ENCODE measurements around the gene WWOX. TPM values are rescaled to one million over a fixed set of nuclear protein-coding genes. Genes with fewer than 3 reads are reported as not detected.

WWOX gene
- polyA plus RNA-seq, 4 donors: 4.9 to 15.8 (median 7.0) TPM

- FAIRE-seq: no peak
- Histone ChIP-seq H3K4me3 (ENCODE audit: low read depth in 1 of 3, low read length in 3 of 3) (no peak overlapping the region), H3K27me3 (ENCODE audit: control insufficient read depth in 3 of 3, insufficient read depth in 3 of 3, low read length in 3 of 3) (no peaks in the 10 kb centered on the region), H3K9me3 (ENCODE audit: control insufficient read depth in 2 of 2, insufficient read depth in 1 of 2, low read depth in 1 of 2, low read length in 1 of 2) (no peaks in the 10 kb centered on the region), H3K4me1 (ENCODE audit: control insufficient read depth in 3 of 3, insufficient read depth in 2 of 3, low read depth in 1 of 3, low read length in 2 of 3) (no peaks in the 10 kb centered on the region), H3K36me3 (ENCODE audit: control insufficient read depth in 3 of 3, insufficient read depth in 2 of 3, low read depth in 1 of 3, low read length in 3 of 3) (no peaks in the 10 kb centered on the region), H3K27ac (ENCODE audit: low read depth in 1 of 3, low read length in 2 of 3) (no peak overlapping the region)
- 78 to 90% (median 82%) methylated on average over 8 of the region's 8 CpGs for WGBS, 3 donors
- no peak for DNase-seq
Measured at GRCh38 chr16:78650339-78651074, 551.1 kb downstream of the WWOX start.

GRCh38 chr16:78654929-78655328 is 555.5 kb downstream of the WWOX start:
- Histone ChIP-seq H3K27me3 (ENCODE audit: control insufficient read depth in 3 of 3, insufficient read depth in 3 of 3, low read length in 3 of 3) (no peaks in the 10 kb centered on the region), H3K9me3 (ENCODE audit: control insufficient read depth in 2 of 2, insufficient read depth in 1 of 2, low read depth in 1 of 2, low read length in 1 of 2) (no peaks in the 10 kb centered on the region), H3K4me3 (ENCODE audit: low read depth in 1 of 3, low read length in 3 of 3) (no peak overlapping the region), H3K36me3 (ENCODE audit: control insufficient read depth in 3 of 3, insufficient read depth in 2 of 3, low read depth in 1 of 3, low read length in 3 of 3) (no peaks in the 10 kb centered on the region), H3K27ac (ENCODE audit: low read depth in 1 of 3, low read length in 2 of 3) (no peak overlapping the region), H3K4me1 (ENCODE audit: control insufficient read depth in 3 of 3, insufficient read depth in 2 of 3, low read depth in 1 of 3, low read length in 2 of 3) (no peaks in the 10 kb centered on the region)
- FAIRE-seq: no peak
- no peak for DNase-seq
- 15 to 46% (median 30%) methylated on average over 8 of the region's 8 CpGs for WGBS, 3 donors

DNA sequence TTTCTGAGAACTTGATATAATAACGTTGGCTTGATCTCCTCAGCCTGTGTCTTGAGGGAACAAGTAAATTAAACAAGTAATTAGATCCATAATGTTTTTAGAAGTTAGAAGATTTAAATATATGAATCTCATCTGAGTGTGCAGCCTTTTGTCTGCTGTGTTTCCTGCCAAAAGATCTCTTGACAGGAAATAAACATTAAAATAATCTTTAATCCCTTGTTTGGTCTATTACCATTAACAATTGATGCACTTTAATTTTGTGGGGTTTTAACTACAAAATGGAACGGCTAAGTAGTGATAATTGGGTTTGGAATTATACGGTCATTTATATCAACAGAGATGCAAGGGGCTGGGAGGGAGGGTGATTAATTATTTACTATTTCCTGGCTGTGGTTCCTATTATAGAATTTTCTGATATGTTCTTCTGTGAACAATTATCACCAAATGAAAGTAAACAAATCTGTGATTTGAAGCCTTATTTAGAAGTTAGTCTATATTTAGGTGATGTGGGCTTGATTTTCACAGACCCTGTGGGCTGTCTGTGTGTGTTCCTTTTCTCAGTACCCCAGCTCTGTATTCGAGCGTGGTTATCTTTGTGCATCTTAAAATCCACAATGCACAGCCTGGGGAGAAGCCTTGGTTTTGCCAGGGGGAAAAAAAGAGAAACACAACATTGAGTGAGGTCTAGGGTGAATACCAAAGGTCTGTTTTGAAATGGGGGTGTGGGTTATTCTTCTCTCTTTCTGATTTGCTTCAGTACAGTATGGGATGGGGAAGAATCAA is 556.1 kb downstream of the WWOX start:
- Histone ChIP-seq H3K4me1 (ENCODE audit: control insufficient read depth in 3 of 3, insufficient read depth in 2 of 3, low read depth in 1 of 3, low read length in 2 of 3) (no peaks in the 10 kb centered on the region), H3K27ac (ENCODE audit: low read depth in 1 of 3, low read length in 2 of 3) (no peak overlapping the region), H3K9me3 (ENCODE audit: control insufficient read depth in 2 of 2, insufficient read depth in 1 of 2, low read depth in 1 of 2, low read length in 1 of 2) (no peaks in the 10 kb centered on the region), H3K36me3 (ENCODE audit: control insufficient read depth in 3 of 3, insufficient read depth in 2 of 3, low read depth in 1 of 3, low read length in 3 of 3) (no peaks in the 10 kb centered on the region), H3K27me3 (ENCODE audit: control insufficient read depth in 3 of 3, insufficient read depth in 3 of 3, low read length in 3 of 3) (no peaks in the 10 kb centered on the region), H3K4me3 (ENCODE audit: low read depth in 1 of 3, low read length in 3 of 3) (no peak overlapping the region)
- 13 to 35% (median 32%) methylated on average over 5 of the region's 5 CpGs for WGBS, 3 donors
- FAIRE-seq (no peak), DNase-seq (no peak)

GRCh38 chr16:78656887-78657286 is 557.4 kb downstream of the WWOX start:
- Histone ChIP-seq H3K27me3 (ENCODE audit: control insufficient read depth in 3 of 3, insufficient read depth in 3 of 3, low read length in 3 of 3) (no peaks in the 10 kb centered on the region), H3K27ac (ENCODE audit: low read depth in 1 of 3, low read length in 2 of 3) (no peak overlapping the region), H3K9me3 (ENCODE audit: control insufficient read depth in 2 of 2, insufficient read depth in 1 of 2, low read depth in 1 of 2, low read length in 1 of 2) (no peaks in the 10 kb centered on the region), H3K4me1 (ENCODE audit: control insufficient read depth in 3 of 3, insufficient read depth in 2 of 3, low read depth in 1 of 3, low read length in 2 of 3) (no peaks in the 10 kb centered on the region), H3K4me3 (ENCODE audit: low read depth in 1 of 3, low read length in 3 of 3) (no peak overlapping the region), H3K36me3 (ENCODE audit: control insufficient read depth in 3 of 3, insufficient read depth in 2 of 3, low read depth in 1 of 3, low read length in 3 of 3) (no peaks in the 10 kb centered on the region)
- WGBS, 3 donors: 87 to 94% (median 88%) methylated on average over 10 of the region's 10 CpGs
- no peak for FAIRE-seq
- no peak for DNase-seq

GRCh38 chr16:78659216-78659615 is 559.8 kb downstream of the WWOX start:
- Histone ChIP-seq H3K36me3 (ENCODE audit: control insufficient read depth in 3 of 3, insufficient read depth in 2 of 3, low read depth in 1 of 3, low read length in 3 of 3) (no peaks in the 10 kb centered on the region), H3K9me3 (ENCODE audit: control insufficient read depth in 2 of 2, insufficient read depth in 1 of 2, low read depth in 1 of 2, low read length in 1 of 2) (peaks cover 0 to 3% of the 10 kb centered on the region in 2 donors), H3K27me3 (ENCODE audit: control insufficient read depth in 3 of 3, insufficient read depth in 3 of 3, low read length in 3 of 3) (no peaks in the 10 kb centered on the region), H3K27ac (ENCODE audit: low read depth in 1 of 3, low read length in 2 of 3) (no peak overlapping the region), H3K4me3 (ENCODE audit: low read depth in 1 of 3, low read length in 3 of 3) (no peak overlapping the region), H3K4me1 (ENCODE audit: control insufficient read depth in 3 of 3, insufficient read depth in 2 of 3, low read depth in 1 of 3, low read length in 2 of 3) (no peaks in the 10 kb centered on the region)
- DNase-seq (no peak), FAIRE-seq (no peak)
- WGBS, 3 donors: 29 to 66% (median 62%) methylated on average over 9 of the region's 9 CpGs

DNA sequence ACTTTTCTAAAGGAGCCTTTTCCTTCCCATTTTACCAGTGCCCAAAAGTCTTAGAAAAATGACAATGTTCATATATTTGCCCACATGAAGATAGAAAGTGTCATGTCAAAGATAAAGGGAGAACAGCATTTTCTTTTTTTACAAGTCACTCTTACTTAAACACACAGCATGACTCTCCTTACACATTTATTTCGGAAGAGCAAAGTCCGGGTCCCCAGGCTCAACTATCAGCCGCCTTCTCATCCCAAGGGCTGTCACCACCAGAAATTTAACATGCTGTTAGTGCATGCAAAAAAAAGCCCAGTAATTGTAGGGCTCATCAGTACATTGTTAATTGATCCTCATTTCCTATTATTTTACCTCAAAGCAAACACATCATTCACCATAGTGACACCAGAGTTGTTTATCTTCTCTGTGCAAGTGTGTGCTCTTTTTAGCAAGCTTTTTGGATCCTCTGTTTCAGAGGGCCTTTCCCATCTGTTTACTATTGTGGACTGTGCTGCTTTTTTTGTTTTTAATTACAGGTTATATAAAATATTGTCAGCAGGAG is 560.3 kb downstream of the WWOX start:
- H3K9me3 ChIP-seq (ENCODE audit: control insufficient read depth in 2 of 2, insufficient read depth in 1 of 2, low read depth in 1 of 2, low read length in 1 of 2): peaks cover 0 to 3% of the 10 kb centered on the region in 2 donors
- DNase-seq (peak; percentile 22 to 26), FAIRE-seq (no peak)
- no peaks in the 10 kb centered on the region for H3K36me3 ChIP-seq (ENCODE audit: control insufficient read depth in 3 of 3, insufficient read depth in 2 of 3, low read depth in 1 of 3, low read length in 3 of 3)
- no peaks in the 10 kb centered on the region for H3K4me1 ChIP-seq (ENCODE audit: control insufficient read depth in 3 of 3, insufficient read depth in 2 of 3, low read depth in 1 of 3, low read length in 2 of 3)
- no peak overlapping the region for H3K27ac ChIP-seq (ENCODE audit: low read depth in 1 of 3, low read length in 2 of 3)
- 12 to 43% (median 39%) methylated on average over 3 of the region's 3 CpGs for WGBS, 3 donors
- no peak overlapping the region for H3K4me3 ChIP-seq (ENCODE audit: low read depth in 1 of 3, low read length in 3 of 3)
- H3K27me3 ChIP-seq (ENCODE audit: control insufficient read depth in 3 of 3, insufficient read depth in 3 of 3, low read length in 3 of 3): no peaks in the 10 kb centered on the region

DNA sequence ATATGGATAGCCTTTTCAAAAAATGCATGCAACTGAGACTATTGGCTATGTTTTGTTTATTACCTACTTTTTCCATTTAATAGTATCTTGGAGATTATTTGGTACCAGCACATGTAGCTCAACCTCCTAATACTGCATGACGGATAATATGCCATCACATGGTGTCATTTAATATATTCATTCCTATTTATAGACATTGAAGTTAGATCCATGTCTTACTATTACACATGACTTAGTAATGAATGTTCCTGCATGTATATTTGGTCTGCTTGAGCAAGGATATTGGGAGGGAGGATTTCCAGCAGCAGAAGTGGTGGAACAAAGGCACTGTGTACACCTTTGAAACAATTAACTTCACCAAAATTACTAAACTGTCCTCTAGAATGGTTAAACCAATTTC is 561.3 kb downstream of the WWOX start:
- 93 to 97% (median 95%) methylated on average over 1 of the region's 1 CpG for WGBS, 3 donors
- no peak for FAIRE-seq
- Histone ChIP-seq H3K9me3 (ENCODE audit: control insufficient read depth in 2 of 2, insufficient read depth in 1 of 2, low read depth in 1 of 2, low read length in 1 of 2) (peaks cover 0 to 3% of the 10 kb centered on the region in 2 donors), H3K36me3 (ENCODE audit: control insufficient read depth in 3 of 3, insufficient read depth in 2 of 3, low read depth in 1 of 3, low read length in 3 of 3) (no peaks in the 10 kb centered on the region), H3K4me3 (ENCODE audit: low read depth in 1 of 3, low read length in 3 of 3) (no peak overlapping the region), H3K4me1 (ENCODE audit: control insufficient read depth in 3 of 3, insufficient read depth in 2 of 3, low read depth in 1 of 3, low read length in 2 of 3) (no peaks in the 10 kb centered on the region), H3K27ac (ENCODE audit: low read depth in 1 of 3, low read length in 2 of 3) (no peak overlapping the region), H3K27me3 (ENCODE audit: control insufficient read depth in 3 of 3, insufficient read depth in 3 of 3, low read length in 3 of 3) (no peaks in the 10 kb centered on the region)
- no peak for DNase-seq

DNA sequence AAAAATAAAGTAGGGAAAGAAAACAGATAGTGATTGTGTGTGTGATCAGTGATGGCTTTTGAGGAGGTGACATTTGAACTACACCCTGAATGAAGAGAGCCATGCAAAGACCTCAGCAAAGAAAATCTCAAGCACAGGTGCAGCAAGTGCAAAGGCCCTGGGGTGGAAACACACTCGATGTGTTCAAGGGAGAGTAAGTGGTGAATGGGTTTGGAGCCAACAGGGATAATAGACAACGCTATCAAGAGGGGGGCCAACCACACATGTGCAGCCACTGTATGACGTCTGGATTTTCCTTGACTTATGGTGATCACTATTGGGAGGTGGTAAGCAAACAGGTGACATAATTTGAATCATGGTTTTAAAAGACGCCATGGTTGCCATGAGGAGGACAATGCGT is 564.2 kb downstream of the WWOX start:
- WGBS, 3 donors: 92 to 94% (median 93%) methylated on average over 5 of the region's 5 CpGs
- Histone ChIP-seq H3K27me3 (ENCODE audit: control insufficient read depth in 3 of 3, insufficient read depth in 3 of 3, low read length in 3 of 3) (no peaks in the 10 kb centered on the region), H3K9me3 (ENCODE audit: control insufficient read depth in 2 of 2, insufficient read depth in 1 of 2, low read depth in 1 of 2, low read length in 1 of 2) (peaks cover 0 to 3% of the 10 kb centered on the region in 2 donors), H3K4me1 (ENCODE audit: control insufficient read depth in 3 of 3, insufficient read depth in 2 of 3, low read depth in 1 of 3, low read length in 2 of 3) (no peaks in the 10 kb centered on the region), H3K4me3 (ENCODE audit: low read depth in 1 of 3, low read length in 3 of 3) (no peak overlapping the region), H3K36me3 (ENCODE audit: control insufficient read depth in 3 of 3, insufficient read depth in 2 of 3, low read depth in 1 of 3, low read length in 3 of 3) (no peaks in the 10 kb centered on the region), H3K27ac (ENCODE audit: low read depth in 1 of 3, low read length in 2 of 3) (no peak overlapping the region)
- DNase-seq (no peak), FAIRE-seq (no peak)
